ENCODE measurements around the gene IQCB1.
"Not testable (repeated sequence)": the region's sequence is repeated elsewhere in the genome, so short reads cannot be mapped to it uniquely, and the experiment has no call there.

IQCB1 gene

DNA sequence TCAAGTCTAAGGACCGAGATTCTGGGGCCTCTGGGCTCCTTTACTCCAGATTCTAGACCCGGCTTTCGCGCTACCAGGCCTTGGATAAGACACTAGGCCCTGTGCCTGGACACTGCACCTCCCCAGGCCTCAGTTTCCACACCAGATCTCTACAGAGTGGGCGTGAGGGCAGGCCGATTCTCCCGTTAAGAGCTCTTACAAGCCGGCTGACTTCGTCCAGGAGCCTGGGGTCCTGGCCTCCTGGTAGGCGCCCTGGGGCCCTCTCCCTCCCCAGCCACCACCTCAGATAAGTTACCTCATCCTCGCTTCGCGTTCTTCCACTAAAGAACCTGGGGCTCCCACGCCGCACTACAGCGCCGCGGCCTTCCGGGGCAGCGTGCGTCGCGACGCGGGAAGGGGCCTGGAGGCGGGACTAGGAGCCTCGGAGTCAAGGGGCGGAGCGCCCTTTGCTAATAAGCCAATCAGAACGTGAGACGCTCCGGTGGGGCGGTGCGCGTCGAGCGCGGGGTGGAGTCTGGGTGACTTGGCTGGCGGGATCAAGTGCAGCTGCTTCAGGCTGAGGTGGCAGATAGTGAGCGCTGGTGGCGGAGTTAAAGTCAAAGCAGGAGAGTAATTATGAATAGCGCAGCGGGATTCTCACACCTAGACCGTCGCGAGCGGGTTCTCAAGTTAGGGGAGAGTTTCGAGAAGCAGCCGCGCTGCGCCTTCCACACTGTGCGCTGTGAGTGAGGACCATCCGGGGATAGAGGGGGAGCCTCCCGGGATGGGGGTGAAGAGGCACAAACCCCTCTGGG is at the start of gene IQCB1, which contains the start of gene EAF2:
IQCB1 (minus strand) TSS at position 390 of the 794 bp plus-strand sequence. CDS start 6,100 bp downstream, outside the sequence.
EAF2 (plus strand) TSS at position 539 of the 794 bp plus-strand sequence; CDS start at position 616, 77 bp downstream.
- peak; percentile 86 for DNase-seq (ENCODE audit: low read depth)

- DNase-seq (ENCODE audit: low read depth) = peak; percentile 1
These were observed 48.6 kb upstream of the IQCB1 start for GRCh38 chr3:121883507-121883906.

- no peak for DNase-seq (ENCODE audit: low read depth)
These were observed 43.6 kb upstream of the IQCB1 start for GRCh38 chr3:121878411-121878810.

GRCh38 chr3:121871430-121871829 is 36.6 kb upstream of the IQCB1 start:
- no peak for DNase-seq (ENCODE audit: low read depth)

- DNase-seq (ENCODE audit: low read depth) = no peak
These were observed 35.9 kb upstream of the IQCB1 start for GRCh38 chr3:121870717-121871116.

GRCh38 chr3:121869736-121870135 is 34.9 kb upstream of the IQCB1 start:
- DNase-seq (ENCODE audit: low read depth) = no peak

DNA sequence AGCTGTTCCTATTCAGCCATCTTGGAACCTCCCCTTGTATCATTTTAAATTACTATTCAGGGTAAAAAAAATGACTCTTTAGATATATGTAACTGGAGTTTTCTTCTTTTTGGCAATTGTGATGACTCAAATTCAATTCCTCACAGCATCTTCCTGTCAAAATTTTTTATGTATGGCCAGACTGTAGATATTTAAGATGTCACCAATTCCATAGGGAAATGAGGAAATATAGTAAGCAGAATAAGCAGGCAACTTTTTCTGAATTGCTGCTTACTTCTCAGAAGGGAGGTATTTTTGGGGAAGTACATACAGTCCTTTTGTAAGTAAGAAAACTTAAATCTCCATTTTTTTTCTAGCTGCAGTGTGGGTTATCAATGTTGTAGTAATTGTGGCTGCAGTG is 28.9 kb upstream of the IQCB1 start:
- no peak for DNase-seq (ENCODE audit: low read depth)

DNA sequence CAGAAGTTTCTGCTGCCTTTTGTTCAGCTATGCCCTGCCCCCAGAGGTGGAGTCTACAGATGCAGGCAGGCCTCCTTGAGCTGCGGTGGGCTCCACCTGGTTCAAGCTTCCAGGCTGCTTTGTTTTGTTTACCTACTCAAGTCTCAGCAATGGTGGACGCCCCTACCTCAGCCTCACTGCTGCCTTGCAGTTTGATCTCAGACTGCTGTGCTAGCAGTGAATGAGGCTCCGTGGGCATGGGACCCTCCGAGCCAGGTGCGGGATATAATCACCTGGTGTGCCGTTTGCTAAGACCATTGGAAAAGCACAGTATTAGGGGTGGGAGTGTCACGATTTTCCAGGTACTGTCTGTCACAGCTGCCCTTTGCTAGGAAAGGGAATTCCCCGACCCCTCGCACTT is 28.4 kb upstream of the IQCB1 start:
- DNase-seq (ENCODE audit: low read depth) = not testable (repeated sequence)

- not testable (repeated sequence) for DNase-seq (ENCODE audit: low read depth)
These were observed 22.9 kb upstream of the IQCB1 start for GRCh38 chr3:121857778-121858177.

DNA sequence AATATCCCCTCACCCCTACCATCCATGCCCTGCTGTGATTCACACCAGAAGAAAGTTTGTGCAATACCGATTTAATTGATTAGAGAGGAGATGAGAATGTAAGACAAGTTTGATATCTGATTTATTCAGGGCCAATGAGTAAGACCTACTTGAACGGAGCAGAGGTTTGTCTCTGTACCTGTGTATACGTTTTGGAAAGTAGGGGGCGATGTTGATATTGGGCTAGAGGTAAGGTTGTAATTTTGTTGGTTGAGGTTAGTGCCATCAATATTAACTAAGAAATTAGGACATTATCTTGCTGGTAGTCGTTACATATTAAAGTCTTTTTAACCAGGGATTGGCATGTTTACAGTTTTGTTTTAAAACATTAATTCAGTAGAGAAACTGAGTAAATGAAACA is 20.7 kb upstream of the IQCB1 start:
- DNase-seq (ENCODE audit: low read depth) = no peak

DNA sequence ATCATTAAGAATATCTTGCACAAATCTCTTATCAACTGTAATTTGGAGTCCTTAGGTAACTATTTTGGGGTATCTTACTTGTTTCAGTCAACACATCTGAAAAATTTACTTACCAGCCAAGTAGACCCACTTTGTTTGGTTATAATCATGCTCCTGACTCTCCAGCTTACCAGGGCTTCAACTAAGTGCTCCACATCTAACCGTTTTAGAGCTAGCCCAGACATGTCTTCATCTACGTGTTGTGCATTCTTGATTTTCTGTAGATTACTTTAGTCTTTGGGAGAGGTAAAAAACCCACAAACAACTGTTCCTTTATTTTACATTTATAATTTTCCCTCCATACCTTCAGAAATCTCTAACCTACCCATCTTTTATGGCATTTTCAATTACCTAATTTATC is 17.4 kb upstream of the IQCB1 start:
- no peak for DNase-seq (ENCODE audit: low read depth)

DNA sequence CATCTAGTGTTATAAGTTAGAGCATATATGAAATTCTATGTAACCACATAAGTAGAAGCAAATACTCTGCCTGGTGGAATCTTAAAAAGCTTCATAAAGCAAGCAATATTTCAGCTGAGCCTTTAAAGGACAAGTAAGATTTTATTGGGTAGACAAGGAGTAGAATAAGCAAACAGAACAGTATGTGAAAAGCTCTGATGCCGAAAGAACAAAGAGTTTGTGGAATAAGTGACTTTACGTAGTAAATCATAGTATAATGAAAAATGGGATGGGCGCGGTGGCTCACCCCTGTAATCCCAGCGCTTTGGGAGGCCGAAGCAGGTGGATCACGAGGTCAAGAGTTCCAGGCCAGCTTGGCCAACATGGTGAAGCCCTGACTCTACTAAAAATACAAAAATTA is 10.0 kb upstream of the IQCB1 start:
- no peak for DNase-seq (ENCODE audit: low read depth)

DNA sequence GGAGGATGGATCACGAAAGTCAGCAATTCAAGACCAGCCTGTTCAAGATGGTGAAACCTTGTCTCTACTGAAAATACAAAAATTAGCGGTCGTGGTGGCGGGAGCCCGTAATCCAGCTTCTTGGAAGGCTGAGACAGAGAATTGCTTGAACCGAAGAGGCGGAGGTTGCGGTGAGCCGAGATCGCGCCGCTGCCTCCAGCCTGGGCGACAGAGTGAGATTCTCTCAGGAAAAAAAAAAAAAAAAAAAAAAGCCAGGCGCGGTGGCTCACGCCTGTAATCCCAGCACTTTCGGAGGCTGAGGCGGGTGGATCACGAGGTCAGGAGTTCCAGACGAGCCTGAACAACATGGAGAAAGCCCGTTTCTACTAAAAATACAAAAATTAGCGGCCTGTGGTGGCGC is 5.1 kb upstream of the IQCB1 start:
- DNase-seq (ENCODE audit: low read depth) = no peak

GRCh38 chr3:121836481-121836880 is 1.6 kb upstream of the IQCB1 start:
- no peak for DNase-seq (ENCODE audit: low read depth)

- DNase-seq (ENCODE audit: low read depth) = no peak
These were observed 1.2 kb upstream of the IQCB1 start for GRCh38 chr3:121836064-121836463.

DNA sequence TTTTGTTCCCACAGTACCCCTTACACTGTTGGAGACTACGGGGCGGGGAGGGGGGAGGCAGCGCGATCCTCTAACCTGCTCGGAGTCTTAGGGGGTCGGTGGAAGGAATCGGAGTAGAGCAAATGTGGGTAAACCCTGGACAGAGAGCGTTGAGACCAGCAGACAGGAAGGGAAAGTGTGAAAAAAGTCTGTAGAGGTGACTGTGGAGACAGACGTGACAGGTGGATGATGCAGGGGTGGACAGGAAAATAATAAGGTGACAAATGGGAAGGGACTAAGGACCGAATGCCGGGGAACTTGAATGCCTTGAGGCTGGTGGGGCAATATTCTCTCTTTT is 573 bp upstream of the IQCB1 start:
- no peak for DNase-seq (ENCODE audit: low read depth)

DNA sequence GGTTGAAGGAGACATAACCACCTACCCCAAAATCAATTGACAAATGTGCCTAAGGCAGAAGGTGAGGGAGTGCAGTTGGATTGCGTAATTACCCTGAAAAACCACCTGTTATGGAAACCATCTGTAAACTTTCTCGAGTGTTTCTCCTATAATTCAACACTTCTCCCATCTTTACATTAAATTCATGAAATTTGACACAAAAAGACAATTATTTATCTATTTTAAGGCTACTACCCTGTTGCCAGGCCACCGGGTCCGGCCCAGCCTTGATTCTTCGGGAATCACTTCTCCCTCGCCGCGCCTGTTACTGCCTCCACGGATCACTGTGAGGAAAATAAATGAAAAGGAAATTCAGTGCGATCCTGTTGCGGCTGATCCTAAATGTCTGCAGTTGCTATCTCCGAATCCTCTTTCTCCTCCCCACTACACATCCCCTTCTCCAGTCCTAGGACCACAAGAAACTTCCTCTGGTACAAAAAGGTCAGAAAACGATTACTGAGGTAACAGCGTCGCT is 646 bp downstream of the IQCB1 start:
- no peak for DNase-seq (ENCODE audit: low read depth)

DNA sequence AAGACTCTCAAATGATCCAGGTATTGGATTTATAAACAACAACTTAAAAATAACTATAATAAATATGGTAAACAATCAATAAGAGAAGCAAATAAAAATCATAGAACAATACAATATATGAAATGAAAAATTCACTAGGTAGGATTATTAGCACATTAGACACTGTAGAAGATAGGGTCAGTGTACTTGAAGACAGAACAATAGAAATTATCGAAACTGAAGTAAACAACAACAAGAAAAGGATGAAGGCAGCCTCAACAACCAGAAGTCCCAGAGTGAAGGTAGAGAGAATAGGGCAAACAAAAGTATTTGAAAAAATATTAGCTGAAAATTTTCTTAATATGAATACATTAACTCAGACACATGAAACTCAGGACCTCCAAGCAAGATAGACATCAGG is 11.9 kb downstream of the IQCB1 start:
- DNase-seq (ENCODE audit: low read depth) = no peak

- DNase-seq (ENCODE audit: low read depth) = no peak
These were observed 13.2 kb downstream of the IQCB1 start for GRCh38 chr3:121821421-121822199.

DNA sequence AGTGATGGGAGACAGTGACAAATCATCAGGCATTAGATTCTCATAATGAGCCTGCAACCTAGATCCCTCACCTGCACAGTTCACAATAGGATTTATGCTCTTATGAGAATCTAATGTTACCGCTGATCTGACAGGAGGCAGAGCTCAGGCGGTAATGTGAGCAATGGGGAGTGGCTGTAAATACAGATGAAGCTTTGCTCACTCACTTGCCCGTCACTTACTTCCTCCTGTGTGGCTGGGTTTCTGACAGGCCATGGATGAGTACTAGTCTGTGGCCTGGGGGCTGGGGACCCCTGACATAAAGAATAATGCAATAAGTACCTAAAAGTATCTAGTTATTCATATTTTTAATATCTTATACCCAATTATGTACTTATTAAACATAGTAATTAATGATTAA is 15.6 kb downstream of the IQCB1 start:
- no peak for DNase-seq (ENCODE audit: low read depth)

GRCh38 chr3:121818578-121818977 is 16.3 kb downstream of the IQCB1 start:
- DNase-seq (ENCODE audit: low read depth) = no peak

- no peak for DNase-seq (ENCODE audit: low read depth)
These were observed 17.1 kb downstream of the IQCB1 start for GRCh38 chr3:121817753-121818152.

DNA sequence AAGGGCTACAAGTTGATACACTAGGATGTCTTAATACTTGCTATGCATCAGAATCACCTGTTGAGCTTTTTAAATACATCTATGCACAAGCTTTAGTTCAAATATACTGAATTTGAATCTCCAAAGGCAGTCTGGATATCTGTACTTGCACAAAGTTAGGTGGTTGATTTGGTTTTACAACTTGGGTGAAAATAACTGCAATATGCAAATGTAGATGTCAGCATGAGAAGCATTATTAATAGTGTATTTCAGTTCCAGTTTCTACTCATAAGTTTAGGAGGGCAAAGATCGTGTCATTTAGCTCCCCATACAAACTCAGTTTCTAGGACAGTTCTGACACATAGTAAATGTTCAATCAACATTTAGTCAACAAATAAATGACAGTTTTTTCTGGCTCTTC is 25.6 kb downstream of the IQCB1 start:
- DNase-seq (ENCODE audit: low read depth) = no peak

Data from GM04504 (cell line).